22Rv1 (cell line): ENCODE measurements around the gene CSMD2.

Experiments used
- H3K27ac ChIP-seq: fragments of 450-650 bp; 2 replicates; pipeline ENCODE4 v1.5.1; 2017
- CTCF ChIP-seq: fragments of 450-650 bp; IDR thresholded peaks from 2 replicates; pipeline ENCODE4 v1.5.1; 2017; ENCODE audit warnings: mild to moderate bottlenecking
- ZFX ChIP-seq: fragments of 450-650 bp; IDR thresholded peaks from 2 replicates; pipeline ENCODE4 v1.6.1; 2017; ENCODE audit warnings: antibody characterized with exemption, borderline replicate concordance

Gene CSMD2

DNA sequence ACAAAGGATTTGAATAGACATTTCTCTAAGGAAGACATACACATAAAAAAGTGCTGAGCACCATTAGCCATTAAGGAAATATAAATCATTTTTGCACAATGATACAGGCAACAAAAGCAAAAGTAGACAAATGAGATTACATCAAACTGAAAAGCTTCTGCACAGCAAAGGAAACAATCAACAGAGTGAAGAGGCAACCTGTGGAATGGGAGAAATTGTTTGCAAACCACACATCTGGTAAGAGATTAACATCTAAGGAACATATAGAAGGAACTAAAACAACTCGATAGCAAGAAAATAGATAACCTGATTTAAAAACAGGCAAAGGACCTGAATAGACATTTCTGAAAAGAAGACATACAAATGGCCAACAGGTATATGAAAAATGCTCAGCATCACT, 635.1 kb downstream of the CSMD2 start:
- H3K27ac ChIP-seq, result no peak overlapping the region
- TF ChIP-seq ZFX (no peak), CTCF (no peak)

DNA sequence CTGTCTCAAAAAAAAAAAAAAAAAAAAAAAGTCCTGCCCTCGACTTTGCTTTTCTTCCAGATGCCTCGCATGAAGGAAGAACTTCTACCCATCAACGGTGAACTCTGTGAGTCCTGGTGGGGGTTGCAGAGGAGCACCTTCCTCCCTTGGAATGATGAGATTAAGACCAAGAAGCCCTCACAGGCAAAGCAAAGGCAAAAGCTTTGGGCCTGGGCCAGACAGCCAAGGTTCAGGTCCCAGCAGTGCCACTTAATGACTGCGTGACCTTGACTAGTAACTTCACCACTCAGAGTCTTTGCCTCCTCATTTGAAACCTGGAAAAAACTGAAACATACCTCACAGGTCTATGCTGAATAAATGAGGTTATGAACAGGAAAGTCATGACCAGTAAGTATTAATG, 637.1 kb downstream of the CSMD2 start:
- H3K27ac ChIP-seq, result no peak overlapping the region
- TF ChIP-seq CTCF (no peak), ZFX (no peak)

- TF ChIP-seq CTCF, result no peak
- TF ChIP-seq ZFX, result no peak
- H3K27ac ChIP-seq, result no peak overlapping the region
Measured at GRCh38 chr1:33524586-33524985, 640.4 kb downstream of the CSMD2 start.

DNA sequence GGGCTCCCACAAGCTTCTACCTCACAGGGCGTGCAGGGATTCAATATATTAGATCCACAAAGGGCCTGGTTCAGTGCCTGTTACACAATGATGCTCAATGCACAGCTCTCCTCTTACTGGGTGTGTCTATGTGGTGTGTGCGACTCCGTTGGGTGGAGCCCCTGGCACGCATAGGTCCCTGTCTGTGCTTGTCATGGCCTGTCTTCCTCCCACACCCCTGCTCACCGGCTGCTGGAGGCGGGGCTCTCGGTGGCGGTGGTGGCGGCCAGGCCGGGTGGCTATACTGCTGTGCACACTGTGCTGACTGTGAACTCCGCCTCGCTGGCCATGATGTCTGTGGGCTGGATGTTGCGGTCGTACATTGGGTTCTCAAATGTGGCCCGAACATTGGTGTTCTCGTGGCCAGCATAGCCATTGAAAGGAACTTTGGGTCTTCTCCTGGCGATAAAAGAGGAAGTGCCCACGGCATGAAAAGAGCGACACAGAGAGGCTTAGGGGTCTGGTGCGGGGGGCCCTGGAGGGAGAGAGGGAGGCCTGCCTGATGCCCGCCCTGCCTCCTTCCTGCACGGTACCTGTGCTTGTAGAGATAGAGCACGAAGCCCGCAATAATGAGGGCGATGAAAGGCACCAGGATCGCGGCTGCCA, 645.7 kb downstream of the CSMD2 start:
- no peak overlapping the region for H3K27ac ChIP-seq
- no peak for TF ChIP-seq ZFX
- no peak for TF ChIP-seq CTCF

GRCh38 chr1:33517596-33518250, 647.3 kb downstream of the CSMD2 start:
- TF ChIP-seq CTCF, result no peak
- no peak overlapping the region for H3K27ac ChIP-seq

GRCh38 chr1:33516891-33517567, 648.0 kb downstream of the CSMD2 start:
- H3K27ac ChIP-seq, result no peak overlapping the region
- TF ChIP-seq CTCF (no peak), ZFX (no peak)

DNA sequence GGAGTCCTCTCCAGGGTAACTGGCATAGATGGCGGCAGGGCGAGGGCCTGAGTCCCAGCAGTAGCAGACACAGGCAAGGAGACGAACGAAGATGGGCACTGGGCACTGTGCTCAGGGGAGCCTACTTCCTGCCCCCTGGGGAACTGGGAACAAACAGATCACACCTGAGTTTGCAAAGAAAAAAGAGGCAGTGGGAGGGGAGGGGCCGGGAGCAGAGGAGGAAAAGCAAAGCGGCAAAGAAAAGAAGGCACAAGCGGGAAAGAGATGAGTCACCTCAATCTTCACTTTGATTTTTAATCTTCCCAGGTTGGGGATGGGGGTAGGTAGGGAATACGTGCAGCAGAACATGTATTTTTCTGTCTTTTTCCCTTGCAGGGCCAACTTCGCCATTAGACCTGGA, 648.6 kb downstream of the CSMD2 start:
- no peak overlapping the region for H3K27ac ChIP-seq
- no peak for TF ChIP-seq ZFX
- no peak for TF ChIP-seq CTCF
